Panc1 (cell line): ENCODE data around the gene CTNND2. TPM values are rescaled to one million over a fixed set of nuclear protein-coding genes. Genes with fewer than 3 reads are reported as not detected.

Experiments
- ATAC-seq: fragments of 200-7000 bp; cut with Tn5 transposase; 2 replicates; pipeline ENCODE4 v1.9.1; 2020; ENCODE audit warnings: mild to moderate bottlenecking, moderate library complexity
- BruUV-seq: library from RNA; stranded (reverse); fragments of 400-500 nt; replicated peaks from 2 replicates; lab custom pipeline; 2021; lab: Mats Ljungman, UMichigan
- CTCF ChIA-PET: fragments of 300-600 bp; sonication (Branson Sonifier 250); formaldehyde crosslinking; loops from one replicate; lab custom pipeline; 2022; ENCODE audit warnings: antibody characterized with exemption; lab: Charles Lee
- POLR2A ChIA-PET: fragments of 300-600 bp; sonication (Branson Sonifier 250); formaldehyde crosslinking; loops from one replicate; lab custom pipeline; 2022; ENCODE audit warnings: antibody characterized with exemption; lab: Charles Lee
- DNase-seq: peaks from one replicate; pipeline ENCODE4 v3.0.0-alpha.2; 2010; ENCODE audit warnings: low read depth, low spot score
- H3K27ac ChIP-seq: 2 replicates; pipeline ENCODE4 v1.5.1; 2011; ENCODE audit warnings: mild to moderate bottlenecking, low read length, inconsistent platforms
- H3K27me3 ChIP-seq: fragments of 200-500 bp; sonication (Bioruptor generic); 2 replicates; pipeline ENCODE4 v1.6.0; 2014; ENCODE audit warnings: low read length, inconsistent platforms; ENCODE audit not compliant: control insufficient read depth, insufficient read depth
- H3K36me3 ChIP-seq: fragments of 200-500 bp; sonication (Bioruptor generic); 2 replicates; pipeline ENCODE4 v1.5.1; 2014; ENCODE audit warnings: inconsistent platforms, mild to moderate bottlenecking, low read length, moderate library complexity; ENCODE audit not compliant: control insufficient read depth, insufficient read depth
- H3K4me1 ChIP-seq: 2 replicates; pipeline ENCODE4 v1.5.1; 2011; ENCODE audit warnings: inconsistent platforms, mild to moderate bottlenecking, low read length, moderate library complexity; ENCODE audit not compliant: control insufficient read depth, insufficient read depth
- H3K4me3 ChIP-seq, 2 experiments: 2 replicates each; pipeline ENCODE4 v1.5.1; 2011 to 2012; ENCODE audit warnings: low read depth in 2 of 2, low read length in 2 of 2, mild to moderate bottlenecking in 2 of 2, inconsistent platforms in 1 of 2, moderate library complexity in 1 of 2
- H3K9me3 ChIP-seq: fragments of 200-500 bp; sonication (Bioruptor generic); 2 replicates; pipeline ENCODE4 v1.5.1; 2014; ENCODE audit warnings: low read depth, mild to moderate bottlenecking, inconsistent platforms, low read length, moderate library complexity; ENCODE audit not compliant: control insufficient read depth, insufficient read depth
- POLR2AphosphoS5 ChIP-seq: IDR thresholded peaks from 2 replicates; pipeline ENCODE4 v1.6.1; 2012; ENCODE audit warnings: mild to moderate bottlenecking, low read depth, low read length, moderate library complexity
- SIN3A ChIP-seq: IDR thresholded peaks from 2 replicates; pipeline ENCODE4 v1.6.1; 2012; ENCODE audit warnings: low read depth, mild to moderate bottlenecking, low read length, moderate library complexity, borderline replicate concordance; ENCODE audit not compliant: insufficient read depth
- TCF7L2 ChIP-seq: IDR thresholded peaks from 2 replicates; pipeline ENCODE4 v1.6.1; 2011; ENCODE audit warnings: mild to moderate bottlenecking, low read depth, low read length, inconsistent platforms
- in situ Hi-C: cut with HindIII; loops from 2 replicates; pipeline ENCODE4 v1.10.0; 2016; ENCODE audit warnings: low sequenced_read_pairs, low pct_unique_long_range_greater_than_20kb
- intact Hi-C: fragments of 100-400 bp; cut with micrococcal nuclease; formaldehyde crosslinking; loops from one replicate; pipeline ENCODE4 v1.10.0; 2022; ENCODE audit not compliant: unreplicated experiment
- total RNA-seq: library from RNA; stranded (reverse); gene quantifications from one replicate; pipeline ENCODE4 v1.2.1, GENCODE V29; 2021; ENCODE audit not compliant: unreplicated experiment
- TF ChIP-seq, protein P1 (sequence below), 2 experiments: IDR thresholded peaks; 2 replicates each; pipeline ENCODE4 v1.6.1; 2011 to 2012; ENCODE audit warnings: low read depth in 2 of 2, control low read depth in 1 of 2, low read length in 1 of 2, mild to moderate bottlenecking in 1 of 2, moderate library complexity in 1 of 2; ENCODE audit not compliant: insufficient read depth in 1 of 2
- TF ChIP-seq, protein P2 (sequence below): fragments of 450-650 bp; IDR thresholded peaks from 2 replicates; pipeline ENCODE4 v1.5.1; 2017; ENCODE audit warnings: mild to moderate bottlenecking

Gene CTNND2
- total RNA-seq, 1 experiment from 2014 or later: 1.0 TPM

DNA sequence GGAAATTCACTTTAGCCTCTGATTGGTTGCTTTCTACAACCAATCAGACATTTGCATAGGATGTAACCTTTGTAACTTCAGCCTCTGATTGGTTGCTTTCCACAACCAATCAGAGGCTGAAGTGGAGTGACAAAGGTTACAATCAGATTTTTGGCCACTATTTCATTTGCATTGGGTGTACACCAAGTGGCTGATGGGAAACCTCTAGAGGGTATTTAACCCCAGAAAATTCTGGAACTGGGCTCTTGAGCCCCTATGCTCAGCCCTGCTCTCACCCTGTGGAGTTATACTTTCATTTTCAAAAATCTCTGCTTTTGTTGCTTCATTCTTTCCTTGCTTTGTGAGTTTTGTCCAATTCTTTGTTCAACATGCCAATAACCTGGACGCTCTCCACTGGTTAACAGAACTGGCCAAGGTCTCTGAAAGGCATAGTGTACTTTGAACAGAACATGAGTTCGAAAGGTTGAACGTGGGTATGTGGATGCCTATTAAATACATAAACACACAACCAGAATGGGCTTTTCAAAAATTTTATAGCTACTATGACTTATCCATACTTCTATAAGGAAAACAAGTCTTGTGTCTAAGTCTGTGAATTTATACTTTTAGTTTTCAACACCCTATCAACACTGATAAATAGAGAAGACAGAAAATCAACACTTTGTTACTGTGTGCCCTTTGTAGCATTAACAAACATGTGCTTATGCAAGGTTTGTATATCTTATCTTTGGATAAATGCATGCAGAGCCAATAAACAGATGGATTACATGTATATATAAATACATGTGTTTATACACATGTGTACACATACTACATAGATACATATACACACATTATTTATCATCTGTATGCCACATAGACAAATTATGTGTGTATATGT lies 568.1 kb downstream of the CTNND2 start:
- in situ Hi-C loops: no loop called here
- no TSS peak for BruUV-seq
- ChIA-PET POLR2A (no interaction called here), CTCF (no interaction called here)
- Histone ChIP-seq H3K4me1 (no peaks in the 10 kb centered on the region), H3K27ac (no peak overlapping the region), H3K36me3 (no peaks in the 10 kb centered on the region), H3K9me3 (no peaks in the 10 kb centered on the region), H3K27me3 (no peaks in the 10 kb centered on the region), H3K4me3 (no peak overlapping the region)
- ATAC-seq: no peak
- intact Hi-C loops: no loop called here
- no peak for DNase-seq
- TF ChIP-seq SIN3A (no peak), POLR2AphosphoS5 (no peak), TCF7L2 (no peak)
- TF ChIP-seq, protein P1, sequence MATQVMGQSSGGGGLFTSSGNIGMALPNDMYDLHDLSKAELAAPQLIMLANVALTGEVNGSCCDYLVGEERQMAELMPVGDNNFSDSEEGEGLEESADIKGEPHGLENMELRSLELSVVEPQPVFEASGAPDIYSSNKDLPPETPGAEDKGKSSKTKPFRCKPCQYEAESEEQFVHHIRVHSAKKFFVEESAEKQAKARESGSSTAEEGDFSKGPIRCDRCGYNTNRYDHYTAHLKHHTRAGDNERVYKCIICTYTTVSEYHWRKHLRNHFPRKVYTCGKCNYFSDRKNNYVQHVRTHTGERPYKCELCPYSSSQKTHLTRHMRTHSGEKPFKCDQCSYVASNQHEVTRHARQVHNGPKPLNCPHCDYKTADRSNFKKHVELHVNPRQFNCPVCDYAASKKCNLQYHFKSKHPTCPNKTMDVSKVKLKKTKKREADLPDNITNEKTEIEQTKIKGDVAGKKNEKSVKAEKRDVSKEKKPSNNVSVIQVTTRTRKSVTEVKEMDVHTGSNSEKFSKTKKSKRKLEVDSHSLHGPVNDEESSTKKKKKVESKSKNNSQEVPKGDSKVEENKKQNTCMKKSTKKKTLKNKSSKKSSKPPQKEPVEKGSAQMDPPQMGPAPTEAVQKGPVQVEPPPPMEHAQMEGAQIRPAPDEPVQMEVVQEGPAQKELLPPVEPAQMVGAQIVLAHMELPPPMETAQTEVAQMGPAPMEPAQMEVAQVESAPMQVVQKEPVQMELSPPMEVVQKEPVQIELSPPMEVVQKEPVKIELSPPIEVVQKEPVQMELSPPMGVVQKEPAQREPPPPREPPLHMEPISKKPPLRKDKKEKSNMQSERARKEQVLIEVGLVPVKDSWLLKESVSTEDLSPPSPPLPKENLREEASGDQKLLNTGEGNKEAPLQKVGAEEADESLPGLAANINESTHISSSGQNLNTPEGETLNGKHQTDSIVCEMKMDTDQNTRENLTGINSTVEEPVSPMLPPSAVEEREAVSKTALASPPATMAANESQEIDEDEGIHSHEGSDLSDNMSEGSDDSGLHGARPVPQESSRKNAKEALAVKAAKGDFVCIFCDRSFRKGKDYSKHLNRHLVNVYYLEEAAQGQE (IDR thresholded peaks at IDR 0.05; ENCODE audit: insufficient read depth in 1 of 2, low read depth in 2 of 2, low read length in 1 of 2): no peak
- TF ChIP-seq, protein P2, sequence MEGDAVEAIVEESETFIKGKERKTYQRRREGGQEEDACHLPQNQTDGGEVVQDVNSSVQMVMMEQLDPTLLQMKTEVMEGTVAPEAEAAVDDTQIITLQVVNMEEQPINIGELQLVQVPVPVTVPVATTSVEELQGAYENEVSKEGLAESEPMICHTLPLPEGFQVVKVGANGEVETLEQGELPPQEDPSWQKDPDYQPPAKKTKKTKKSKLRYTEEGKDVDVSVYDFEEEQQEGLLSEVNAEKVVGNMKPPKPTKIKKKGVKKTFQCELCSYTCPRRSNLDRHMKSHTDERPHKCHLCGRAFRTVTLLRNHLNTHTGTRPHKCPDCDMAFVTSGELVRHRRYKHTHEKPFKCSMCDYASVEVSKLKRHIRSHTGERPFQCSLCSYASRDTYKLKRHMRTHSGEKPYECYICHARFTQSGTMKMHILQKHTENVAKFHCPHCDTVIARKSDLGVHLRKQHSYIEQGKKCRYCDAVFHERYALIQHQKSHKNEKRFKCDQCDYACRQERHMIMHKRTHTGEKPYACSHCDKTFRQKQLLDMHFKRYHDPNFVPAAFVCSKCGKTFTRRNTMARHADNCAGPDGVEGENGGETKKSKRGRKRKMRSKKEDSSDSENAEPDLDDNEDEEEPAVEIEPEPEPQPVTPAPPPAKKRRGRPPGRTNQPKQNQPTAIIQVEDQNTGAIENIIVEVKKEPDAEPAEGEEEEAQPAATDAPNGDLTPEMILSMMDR: no peak

DNA sequence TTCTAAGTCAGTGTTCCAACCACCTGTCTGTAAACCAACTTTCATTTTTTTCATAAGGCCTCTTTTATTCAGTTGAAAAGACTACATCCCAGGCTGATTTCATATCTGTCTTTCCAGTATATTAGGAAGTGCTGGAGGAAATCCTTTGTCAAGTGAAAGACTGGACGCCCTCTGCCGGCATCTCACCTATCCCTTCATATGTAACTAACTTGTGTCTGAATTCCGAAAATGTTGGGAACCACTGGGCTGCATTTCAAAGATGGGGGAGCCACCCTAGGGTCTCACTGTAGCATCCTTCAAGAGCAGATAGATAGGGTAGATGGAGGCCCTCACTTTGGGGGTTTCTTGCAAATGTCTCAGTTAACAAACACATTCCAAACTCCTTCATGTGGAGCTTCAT lies 569.8 kb downstream of the CTNND2 start:
- Histone ChIP-seq H3K27ac (no peak overlapping the region), H3K36me3 (no peaks in the 10 kb centered on the region), H3K9me3 (no peaks in the 10 kb centered on the region), H3K27me3 (no peaks in the 10 kb centered on the region), H3K4me3 (no peak overlapping the region), H3K4me1 (no peaks in the 10 kb centered on the region)
- CTCF ChIA-PET: no interaction called here
- BruUV-seq: no TSS peak
- no peak for DNase-seq
- intact Hi-C loops: no loop called here
- in situ Hi-C loops: no loop called here
- TF ChIP-seq, protein P2: peak; percentile 47
- TF ChIP-seq TCF7L2: no peak
- POLR2A ChIA-PET: no interaction called here
- no peak for ATAC-seq
